ENCODE data around the gene ARHGAP28. TPM values are rescaled to one million over a fixed set of nuclear protein-coding genes. Genes with fewer than 3 reads are reported as not detected.

Gene ARHGAP28
- 60.3 TPM for polyA plus RNA-seq (ENCODE audit: insufficient read length)
- long read RNA-seq, donor 1, transcript ARHGAP28-203 (18 exons, 2,295 nt): major isoform, 5 of 5 reads
- long read RNA-seq, donor 1, partial matches to known transcripts: 0 of 5 reads
- long read RNA-seq, donor 1, other reads (novel, unspliced or antisense): 0 of 5 reads
- long read RNA-seq, donor 2, partial matches to known transcripts: 0 of 5 reads
- long read RNA-seq, donor 2, other reads (novel, unspliced or antisense): 0 of 5 reads
- long read RNA-seq, donor 3, full-length matches to known transcripts: 5 of 5 reads
- long read RNA-seq, donor 3, partial matches to known transcripts: 0 of 5 reads
- long read RNA-seq, donor 3, other reads (novel, unspliced or antisense): 0 of 5 reads
- long read RNA-seq, donor 4, partial matches to known transcripts: 0 of 1 reads
- long read RNA-seq, donor 4, other reads (novel, unspliced or antisense): 0 of 1 reads
- long read RNA-seq, donor 5, partial matches to known transcripts: 0 of 4 reads
- long read RNA-seq, donor 5, other reads (novel, unspliced or antisense): 0 of 4 reads
- long read RNA-seq, donor 6, partial matches to known transcripts: 6 of 11 reads
- long read RNA-seq, donor 6, other reads (novel, unspliced or antisense): 0 of 11 reads
- long read RNA-seq, donor 7, partial matches to known transcripts: 0 of 3 reads
- long read RNA-seq, donor 7, other reads (novel, unspliced or antisense): 0 of 3 reads
- long read RNA-seq, donor 8, partial matches to known transcripts: 0 of 1 reads
- long read RNA-seq, donor 8, other reads (novel, unspliced or antisense): 0 of 1 reads

- peak; percentile 86 for DNase-seq
Observed at GRCh38 chr18:6729247-6730091, at the start of gene ARHGAP28. Gene ARHGAP28, plus strand, starts transcription at chr18:6729716. Its CDS starts 106 bp downstream, at chr18:6729822.

- no peak for DNase-seq
Observed at GRCh38 chr18:6681331-6681875, 48.1 kb upstream of the ARHGAP28 start.

GRCh38 chr18:6682437-6683111, 46.9 kb upstream of the ARHGAP28 start:
- DNase-seq: no peak

- DNase-seq: no peak
Observed at GRCh38 chr18:6683112-6683876, 46.2 kb upstream of the ARHGAP28 start.

- DNase-seq: no peak
Observed at GRCh38 chr18:6687676-6688075, 41.8 kb upstream of the ARHGAP28 start.

- no peak for DNase-seq
Observed at GRCh38 chr18:6708890-6709289, 20.6 kb upstream of the ARHGAP28 start.

GRCh38 chr18:6711467-6711866, 18.0 kb upstream of the ARHGAP28 start:
- no peak for DNase-seq

- no peak for DNase-seq
Observed at GRCh38 chr18:6712401-6712800, 17.1 kb upstream of the ARHGAP28 start.

- no peak for DNase-seq
Observed at GRCh38 chr18:6714010-6714409, 15.5 kb upstream of the ARHGAP28 start.

GRCh38 chr18:6718267-6718666, 11.2 kb upstream of the ARHGAP28 start:
- no peak for DNase-seq

- DNase-seq: no peak
Observed at GRCh38 chr18:6719098-6719846, 10.2 kb upstream of the ARHGAP28 start.

GRCh38 chr18:6719910-6720683, 9.4 kb upstream of the ARHGAP28 start:
- no peak for DNase-seq

- no peak for DNase-seq
Observed at GRCh38 chr18:6721755-6722154, 7.8 kb upstream of the ARHGAP28 start.

- no peak for DNase-seq
Observed at GRCh38 chr18:6722690-6723089, 6.8 kb upstream of the ARHGAP28 start.

GRCh38 chr18:6724331-6724730, 5.2 kb upstream of the ARHGAP28 start:
- no peak for DNase-seq

GRCh38 chr18:6728331-6728730, 1.2 kb upstream of the ARHGAP28 start:
- no peak for DNase-seq

- peak; percentile 95 for DNase-seq
Observed at GRCh38 chr18:6728809-6729246, 688 bp upstream of the ARHGAP28 start.

- no peak for DNase-seq
Observed at GRCh38 chr18:6730416-6731221, 1.1 kb downstream of the ARHGAP28 start.
